ENCODE results near the gene DOCK6.

DNA sequence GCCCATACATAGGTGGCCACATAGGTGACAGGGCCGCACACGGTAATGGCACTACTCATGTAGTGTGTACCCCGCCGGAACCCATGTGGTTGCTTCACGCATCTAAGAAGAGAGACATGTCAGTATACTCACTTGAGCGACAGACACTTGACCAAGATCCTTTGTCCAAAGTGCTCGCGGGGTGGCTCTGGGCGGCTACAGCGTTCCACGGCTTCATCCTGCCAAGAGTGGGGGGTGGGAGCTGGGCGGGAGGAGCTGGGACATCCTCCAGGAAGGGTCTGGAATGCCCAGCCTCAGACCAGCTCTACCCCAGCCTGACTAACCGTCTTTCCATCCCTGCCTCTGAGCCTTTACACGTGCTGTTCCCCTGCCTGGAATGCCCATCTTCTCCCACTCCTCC is 14.4 kb downstream of the DOCK6 start:
- TF ChIP-seq, protein P1, sequence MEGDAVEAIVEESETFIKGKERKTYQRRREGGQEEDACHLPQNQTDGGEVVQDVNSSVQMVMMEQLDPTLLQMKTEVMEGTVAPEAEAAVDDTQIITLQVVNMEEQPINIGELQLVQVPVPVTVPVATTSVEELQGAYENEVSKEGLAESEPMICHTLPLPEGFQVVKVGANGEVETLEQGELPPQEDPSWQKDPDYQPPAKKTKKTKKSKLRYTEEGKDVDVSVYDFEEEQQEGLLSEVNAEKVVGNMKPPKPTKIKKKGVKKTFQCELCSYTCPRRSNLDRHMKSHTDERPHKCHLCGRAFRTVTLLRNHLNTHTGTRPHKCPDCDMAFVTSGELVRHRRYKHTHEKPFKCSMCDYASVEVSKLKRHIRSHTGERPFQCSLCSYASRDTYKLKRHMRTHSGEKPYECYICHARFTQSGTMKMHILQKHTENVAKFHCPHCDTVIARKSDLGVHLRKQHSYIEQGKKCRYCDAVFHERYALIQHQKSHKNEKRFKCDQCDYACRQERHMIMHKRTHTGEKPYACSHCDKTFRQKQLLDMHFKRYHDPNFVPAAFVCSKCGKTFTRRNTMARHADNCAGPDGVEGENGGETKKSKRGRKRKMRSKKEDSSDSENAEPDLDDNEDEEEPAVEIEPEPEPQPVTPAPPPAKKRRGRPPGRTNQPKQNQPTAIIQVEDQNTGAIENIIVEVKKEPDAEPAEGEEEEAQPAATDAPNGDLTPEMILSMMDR (IDR thresholded peaks at IDR 0.05), result no peak
- TF ChIP-seq FOXP1 (CRISPR knock-in tag; IDR thresholded peaks at IDR 0.05; ENCODE audit: borderline replicate concordance), result no peak

Data from WTC11 (cell line).